Upper lobe of left lung (tissue), 6 donors: ENCODE measurements around the gene GGTA1. TPM values are rescaled to one million over a fixed set of nuclear protein-coding genes. Genes with fewer than 3 reads are reported as not detected.
"Not testable (repeated sequence)": the region's sequence is repeated elsewhere in the genome, so short reads cannot be mapped to it uniquely, and the experiment has no call there.

ENCODE experiments used
- ATAC-seq, 2 donors: fragments of 200-7000 bp; cut with Tn5 transposase; one replicate each; pipeline ENCODE4 v1.9.1; 2022; ENCODE audit warnings: mild to moderate bottlenecking in 2 of 2, moderate library complexity in 2 of 2; ENCODE audit not compliant: low FRiP score in 2 of 2
- DNase-seq, 2 donors: peaks; one replicate each; pipeline ENCODE4 v3.0.0-alpha.2; 2019 to 2020
- H3K27ac ChIP-seq, 4 donors: fragments of 200-600 bp; sonication (generic); one replicate each; pipeline ENCODE4 v1.5.1; 2016 to 2019
- H3K27me3 ChIP-seq, 4 donors: fragments of 200-600 bp; sonication (generic); one replicate each; pipeline ENCODE4 v1.5.1; 2017 to 2019
- H3K36me3 ChIP-seq, 4 donors: fragments of 200-600 bp; sonication (generic); one replicate each; pipeline ENCODE4 v1.5.1; 2016 to 2019
- H3K4me1 ChIP-seq, 4 donors: fragments of 200-600 bp; sonication (generic); one replicate each; pipeline ENCODE4 v1.5.1; 2018 to 2019
- H3K4me3 ChIP-seq, 4 donors: fragments of 200-600 bp; sonication (generic); one replicate each; pipeline ENCODE4 v1.5.1; 2017 to 2019; ENCODE audit warnings: mild to moderate bottlenecking in 2 of 4, moderate library complexity in 1 of 4
- H3K9me3 ChIP-seq, 4 donors: fragments of 200-600 bp; sonication (generic); one replicate each; pipeline ENCODE4 v1.5.1; 2018 to 2019
- EP300 ChIP-seq, 4 donors: sonication (generic); formaldehyde crosslinking; IDR thresholded peaks; one replicate each; pipeline ENCODE4 v1.5.1; 2017; ENCODE audit warnings: antibody characterized with exemption in 4 of 4, control low read depth in 2 of 4
- POLR2A ChIP-seq, 4 donors: fragments of 450-650 bp; IDR thresholded peaks; one replicate each; pipeline ENCODE4 v1.5.1; 2016 to 2017; ENCODE audit warnings: antibody characterized with exemption in 4 of 4, mild to moderate bottlenecking in 2 of 4
- POLR2AphosphoS5 ChIP-seq, 2 donors: sonication (generic); formaldehyde crosslinking; IDR thresholded peaks; one replicate each; pipeline ENCODE4 v1.5.1; 2017; ENCODE audit warnings: antibody characterized with exemption in 2 of 2
- WGBS, 2 donors: methylation state at CpG; one replicate each; pipeline ENCODE4 v1.1.5; 2017 to 2018; 5-methylcytosine and 5-hydroxymethylcytosine counted together
- total RNA-seq, 6 donors: library from RNA; depleted of rRNA in 4 of 6; stranded (reverse); fragments of >200 nt in 4 of 6; gene quantifications; one replicate each; pipeline versions ENCODE4 v1.1.0 to v1.2.1, GENCODE V29; 2016 to 2021
- TF ChIP-seq, protein P1 (sequence below), 6 experiments: fragments of 450-650 bp in 4 of 6; fragments of 200-600 bp in 2 of 6; sonication (generic) in 2 of 6; IDR thresholded peaks; one replicate each; pipeline ENCODE4 v1.5.1; 2016 to 2019; ENCODE audit warnings: antibody characterized with exemption in 6 of 6
- donor health status: DM: no; HTN: no; CAD: no; lungs with moderate emphysema.
- donor health status: DM: no; HTN: yes; CAD: no; lungs with severe emphysema.

Gene GGTA1
- total RNA-seq, 6 donors from 2014 or later, result 6.3 to 12.3 (median 8.1) TPM

DNA sequence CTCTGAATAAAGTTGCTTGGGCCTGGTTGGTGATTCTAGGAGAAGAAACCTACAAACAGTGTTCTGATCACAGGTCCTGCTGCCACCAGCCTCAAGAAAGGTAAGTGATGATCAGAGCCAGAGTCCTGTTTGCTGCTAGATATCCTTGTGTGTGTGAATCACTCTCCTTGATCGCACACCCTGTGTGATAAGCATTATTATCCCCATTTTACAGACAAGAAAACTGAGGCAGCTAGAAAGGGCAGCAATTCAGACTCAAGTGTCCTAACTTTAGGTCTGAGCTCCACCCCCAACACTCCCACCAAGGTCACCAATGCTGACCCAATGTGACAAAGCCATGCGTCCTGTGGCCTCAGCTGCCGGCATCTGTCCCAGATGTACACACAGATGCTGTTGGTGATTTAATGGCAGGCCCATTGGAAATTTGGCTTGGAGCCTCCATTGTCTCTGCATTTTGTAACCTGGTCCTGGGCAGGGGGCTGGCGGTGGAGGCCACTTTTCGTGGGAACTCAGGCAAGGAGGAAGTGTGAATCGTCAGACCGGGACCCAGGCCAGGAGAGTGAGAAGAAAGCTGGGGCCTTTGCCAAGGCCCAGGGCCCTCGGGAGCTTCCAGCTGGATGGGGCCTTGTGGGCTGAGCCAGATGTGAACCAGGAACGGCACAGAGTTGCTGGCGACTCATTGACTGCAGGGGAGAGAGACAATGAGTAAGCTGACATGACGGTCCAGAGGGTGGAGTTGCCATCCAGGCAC is 29.8 kb upstream of the GGTA1 start:
- 33 to 35% methylated on average over 9 to 11 of the region's 11 CpGs for WGBS, 2 donors
- DNase-seq (peak; percentile 54 to 63), ATAC-seq (peak; percentile 67 to 90)
- H3K36me3 ChIP-seq, result no peaks in the 10 kb centered on the region
- H3K9me3 ChIP-seq, result no peaks in the 10 kb centered on the region
- H3K4me3 ChIP-seq, result no peak overlapping the region
- no peak for TF ChIP-seq POLR2A (IDR thresholded peaks at IDR 0.05)
- TF ChIP-seq, protein P1, sequence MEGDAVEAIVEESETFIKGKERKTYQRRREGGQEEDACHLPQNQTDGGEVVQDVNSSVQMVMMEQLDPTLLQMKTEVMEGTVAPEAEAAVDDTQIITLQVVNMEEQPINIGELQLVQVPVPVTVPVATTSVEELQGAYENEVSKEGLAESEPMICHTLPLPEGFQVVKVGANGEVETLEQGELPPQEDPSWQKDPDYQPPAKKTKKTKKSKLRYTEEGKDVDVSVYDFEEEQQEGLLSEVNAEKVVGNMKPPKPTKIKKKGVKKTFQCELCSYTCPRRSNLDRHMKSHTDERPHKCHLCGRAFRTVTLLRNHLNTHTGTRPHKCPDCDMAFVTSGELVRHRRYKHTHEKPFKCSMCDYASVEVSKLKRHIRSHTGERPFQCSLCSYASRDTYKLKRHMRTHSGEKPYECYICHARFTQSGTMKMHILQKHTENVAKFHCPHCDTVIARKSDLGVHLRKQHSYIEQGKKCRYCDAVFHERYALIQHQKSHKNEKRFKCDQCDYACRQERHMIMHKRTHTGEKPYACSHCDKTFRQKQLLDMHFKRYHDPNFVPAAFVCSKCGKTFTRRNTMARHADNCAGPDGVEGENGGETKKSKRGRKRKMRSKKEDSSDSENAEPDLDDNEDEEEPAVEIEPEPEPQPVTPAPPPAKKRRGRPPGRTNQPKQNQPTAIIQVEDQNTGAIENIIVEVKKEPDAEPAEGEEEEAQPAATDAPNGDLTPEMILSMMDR (IDR thresholded peaks at IDR 0.05), result no peak
- peak in 1 of 2 donors; percentile 43 for TF ChIP-seq POLR2AphosphoS5 (IDR thresholded peaks at IDR 0.05)
- H3K27ac ChIP-seq, result peak overlapping the region in 1 of 4 donors; percentile 17
- H3K27me3 ChIP-seq, result no peaks in the 10 kb centered on the region
- H3K4me1 ChIP-seq, result peaks cover 0 to 8% (median 0%) of the 10 kb centered on the region in 4 donors

DNA sequence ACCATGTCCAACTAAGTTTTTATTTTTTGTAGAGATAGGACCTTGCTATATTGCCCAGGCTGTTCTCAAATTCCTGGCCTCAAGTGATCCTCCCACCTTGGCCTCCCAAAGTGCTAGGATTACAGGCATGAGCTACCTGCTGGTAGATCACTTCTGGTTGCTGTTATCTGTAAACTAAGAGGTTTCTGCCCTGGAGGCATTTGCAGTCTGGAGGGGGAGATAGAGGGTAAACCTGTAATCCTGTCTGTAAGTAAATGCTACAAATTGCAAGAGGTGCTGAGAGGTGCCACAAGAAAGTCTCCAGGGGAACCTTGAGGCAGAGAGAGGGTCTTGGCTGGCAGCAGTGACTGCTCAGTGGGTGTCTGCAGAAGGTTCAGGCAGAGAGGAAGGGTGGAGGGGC is 29.0 kb upstream of the GGTA1 start:
- no peaks in the 10 kb centered on the region for H3K27me3 ChIP-seq
- DNase-seq (no peak), ATAC-seq (no peak)
- no peaks in the 10 kb centered on the region for H3K9me3 ChIP-seq
- TF ChIP-seq EP300 (IDR thresholded peaks at IDR 0.05) (no peak), POLR2AphosphoS5 (IDR thresholded peaks at IDR 0.05) (no peak), POLR2A (IDR thresholded peaks at IDR 0.05) (no peak)
- TF ChIP-seq, protein P1 (IDR thresholded peaks at IDR 0.05), result no peak
- H3K4me3 ChIP-seq, result no peak overlapping the region
- no peaks in the 10 kb centered on the region for H3K36me3 ChIP-seq
- H3K27ac ChIP-seq, result no peak overlapping the region
- peaks cover 0 to 8% (median 0%) of the 10 kb centered on the region in 4 donors for H3K4me1 ChIP-seq

DNA sequence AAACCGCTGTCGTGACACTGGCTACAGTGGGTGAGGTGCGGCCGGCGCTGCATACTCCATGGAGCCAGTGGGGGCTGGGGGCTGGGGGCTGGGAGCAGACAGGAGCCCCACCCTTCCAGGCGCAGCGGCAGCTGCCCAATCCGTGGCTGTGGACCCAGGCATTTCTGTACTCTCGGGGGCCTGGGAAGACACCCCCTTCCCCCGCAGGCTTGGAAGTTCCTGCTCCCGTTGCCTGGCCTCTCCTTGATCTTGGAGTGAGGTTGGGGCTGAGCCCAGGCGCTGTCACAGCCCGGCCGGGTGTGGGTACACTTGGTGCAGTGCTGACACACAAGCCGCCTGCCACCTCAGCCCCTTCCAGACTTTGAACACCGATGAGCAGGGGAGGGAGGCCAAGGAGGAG is 27.7 kb upstream of the GGTA1 start:
- Histone ChIP-seq H3K4me3 (no peak overlapping the region), H3K27me3 (no peaks in the 10 kb centered on the region), H3K36me3 (no peaks in the 10 kb centered on the region), H3K27ac (no peak overlapping the region), H3K4me1 (peaks cover 0 to 8% (median 0%) of the 10 kb centered on the region in 4 donors), H3K9me3 (no peaks in the 10 kb centered on the region)
- WGBS, 2 donors, result 78 to 96% methylated on average over 7 to 14 of the region's 16 CpGs
- TF ChIP-seq POLR2AphosphoS5 (IDR thresholded peaks at IDR 0.05) (no peak), EP300 (IDR thresholded peaks at IDR 0.05) (no peak), POLR2A (IDR thresholded peaks at IDR 0.05) (no peak)
- TF ChIP-seq, protein P1 (IDR thresholded peaks at IDR 0.05), result no peak
- ATAC-seq (peak in 1 of 2 donors; percentile 47), DNase-seq (peak in 1 of 2 donors; percentile 76)

DNA sequence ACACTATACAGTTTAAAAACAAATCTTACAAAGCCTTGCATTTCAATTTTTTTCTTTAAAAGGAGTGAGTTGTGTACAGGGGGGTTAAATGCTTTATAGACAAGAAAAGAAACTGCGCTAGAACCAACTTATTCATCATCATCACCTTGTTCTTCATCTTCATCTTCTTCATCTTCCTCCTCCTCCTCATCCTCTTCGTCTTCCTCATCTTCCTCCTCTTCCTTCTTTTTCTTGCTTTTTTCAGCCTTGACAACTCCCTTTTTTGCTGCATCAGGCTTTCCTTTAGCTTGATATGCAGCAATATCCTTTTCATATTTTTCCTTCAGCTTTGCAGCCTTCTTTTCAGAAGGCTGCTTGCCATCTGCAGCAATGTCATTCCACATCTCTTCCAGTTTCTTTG is 20.0 kb upstream of the GGTA1 start:
- DNase-seq, ATAC-seq, H3K4me3 ChIP-seq, H3K27ac ChIP-seq, H3K36me3 ChIP-seq, H3K27me3 ChIP-seq, H3K4me1 ChIP-seq, H3K9me3 ChIP-seq: not testable (repeated sequence)
- WGBS, 2 donors, result 81% methylated on average over 2 of the region's 2 CpGs

DNA sequence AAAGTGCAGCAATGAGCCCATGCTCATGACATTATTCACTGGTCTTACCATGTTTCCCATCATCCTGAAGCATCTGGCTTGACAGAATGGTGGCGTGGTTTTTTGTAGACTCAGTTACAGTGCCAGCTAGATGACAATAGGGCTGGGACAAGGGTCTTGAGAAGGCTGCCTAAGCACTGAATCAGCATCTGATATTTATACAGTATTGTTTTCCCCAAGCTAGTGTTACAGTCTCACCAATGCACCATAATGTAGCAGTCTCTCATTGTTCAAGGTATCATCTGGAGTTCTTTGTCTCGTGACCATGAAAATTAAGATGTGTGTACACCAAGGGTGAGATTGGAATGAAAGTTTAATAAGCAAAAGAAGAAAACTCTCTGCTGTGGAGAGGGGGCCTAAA is 19.0 kb upstream of the GGTA1 start:
- Histone ChIP-seq H3K27ac (no peak overlapping the region), H3K9me3 (no peaks in the 10 kb centered on the region), H3K4me1 (no peaks in the 10 kb centered on the region), H3K4me3 (no peak overlapping the region), H3K27me3 (no peaks in the 10 kb centered on the region), H3K36me3 (no peaks in the 10 kb centered on the region)
- DNase-seq, result no peak
- TF ChIP-seq POLR2A (IDR thresholded peaks at IDR 0.05), result no peak
- TF ChIP-seq EP300 (IDR thresholded peaks at IDR 0.05), result no peak
- no peak for TF ChIP-seq POLR2AphosphoS5 (IDR thresholded peaks at IDR 0.05)
- TF ChIP-seq, protein P1 (IDR thresholded peaks at IDR 0.05), result no peak
- WGBS, 2 donors, result 91 to 100% methylated on average over 2 of the region's 2 CpGs
- no peak for ATAC-seq

DNA sequence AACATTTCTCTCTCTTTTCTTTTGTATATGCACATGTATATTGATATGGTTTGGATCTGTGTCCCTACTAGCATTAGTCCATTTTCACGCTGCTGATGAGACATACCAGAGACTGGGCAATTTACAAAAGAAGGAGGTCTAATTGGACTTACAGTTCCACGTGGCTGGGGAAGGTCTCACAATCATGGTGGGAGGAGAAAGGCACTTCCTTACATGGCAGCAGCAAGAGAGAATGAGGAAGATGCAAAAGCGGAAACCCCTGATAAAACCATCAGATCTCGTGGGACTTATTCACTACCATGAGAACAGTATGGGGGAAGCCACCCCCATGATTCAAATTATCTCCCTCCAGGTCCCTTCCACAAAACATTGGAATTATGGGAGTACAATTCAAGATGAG is 13.5 kb upstream of the GGTA1 start:
- WGBS, 2 donors, result 65 to 75% methylated on average over 4 of the region's 4 CpGs
- not testable (repeated sequence) for H3K4me3 ChIP-seq, H3K27ac ChIP-seq, DNase-seq, H3K36me3 ChIP-seq, H3K9me3 ChIP-seq, ATAC-seq, H3K4me1 ChIP-seq, H3K27me3 ChIP-seq
